Ovary (tissue), 3 donors: Measurements from ENCODE around the gene DNAH17.
"Not testable (repeated sequence)": the region's sequence is repeated elsewhere in the genome, so short reads cannot be mapped to it uniquely, and the experiment has no call there.

Source experiments
- EP300 ChIP-seq: sonication (generic); formaldehyde crosslinking; IDR thresholded peaks from one replicate; pipeline ENCODE4 v1.6.1; 2017; ENCODE audit warnings: antibody characterized with exemption
- POLR2A ChIP-seq: fragments of 450-650 bp; IDR thresholded peaks from one replicate; pipeline ENCODE4 v1.6.1; 2017; ENCODE audit warnings: antibody characterized with exemption, mild to moderate bottlenecking, moderate library complexity
- TF ChIP-seq, protein P1 (sequence below), 3 donors: fragments of 450-650 bp in 2 of 3; fragments of 200-600 bp in 1 of 3; IDR thresholded peaks; one replicate each; pipeline versions ENCODE4 v1.5.1 to v1.8.0; 2016 to 2022; ENCODE audit warnings: antibody characterized with exemption in 3 of 3, mild to moderate bottlenecking in 1 of 3
- donor health status: DM: no; HTN: no; CAD: no.

DNA sequence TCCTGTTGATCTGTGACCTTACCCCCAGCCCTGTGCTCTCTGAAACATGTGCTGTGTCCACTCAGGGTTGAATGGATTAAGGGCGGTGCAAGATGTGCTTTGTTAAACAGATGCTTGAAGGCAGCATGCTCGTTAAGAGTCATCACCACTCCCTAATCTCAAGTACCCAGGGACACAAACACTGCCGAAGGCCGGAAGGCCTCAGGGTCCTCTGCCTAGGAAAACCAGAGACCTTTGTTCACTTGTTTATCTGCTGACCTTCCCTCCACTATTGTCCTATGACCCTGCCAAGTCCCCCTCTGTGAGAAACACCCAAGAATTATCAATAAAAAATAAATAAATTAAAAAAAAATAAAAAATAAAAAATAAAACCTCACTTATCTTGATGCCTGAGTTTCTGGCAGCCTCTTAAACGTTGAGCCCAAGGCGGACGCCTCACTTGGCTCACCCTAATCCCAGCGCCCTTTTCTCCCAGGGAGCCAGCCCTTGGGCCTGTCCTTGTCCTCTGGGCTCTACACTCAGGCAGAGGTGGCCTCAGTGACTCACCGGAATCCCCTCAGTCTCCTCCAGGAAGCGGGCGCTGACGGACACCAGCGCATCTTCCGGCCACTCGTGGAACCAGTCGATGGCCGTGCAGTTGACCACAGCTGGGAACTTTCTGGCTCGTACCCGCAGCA, 110.9 kb downstream of the DNAH17 start:
- TF ChIP-seq, protein P1, sequence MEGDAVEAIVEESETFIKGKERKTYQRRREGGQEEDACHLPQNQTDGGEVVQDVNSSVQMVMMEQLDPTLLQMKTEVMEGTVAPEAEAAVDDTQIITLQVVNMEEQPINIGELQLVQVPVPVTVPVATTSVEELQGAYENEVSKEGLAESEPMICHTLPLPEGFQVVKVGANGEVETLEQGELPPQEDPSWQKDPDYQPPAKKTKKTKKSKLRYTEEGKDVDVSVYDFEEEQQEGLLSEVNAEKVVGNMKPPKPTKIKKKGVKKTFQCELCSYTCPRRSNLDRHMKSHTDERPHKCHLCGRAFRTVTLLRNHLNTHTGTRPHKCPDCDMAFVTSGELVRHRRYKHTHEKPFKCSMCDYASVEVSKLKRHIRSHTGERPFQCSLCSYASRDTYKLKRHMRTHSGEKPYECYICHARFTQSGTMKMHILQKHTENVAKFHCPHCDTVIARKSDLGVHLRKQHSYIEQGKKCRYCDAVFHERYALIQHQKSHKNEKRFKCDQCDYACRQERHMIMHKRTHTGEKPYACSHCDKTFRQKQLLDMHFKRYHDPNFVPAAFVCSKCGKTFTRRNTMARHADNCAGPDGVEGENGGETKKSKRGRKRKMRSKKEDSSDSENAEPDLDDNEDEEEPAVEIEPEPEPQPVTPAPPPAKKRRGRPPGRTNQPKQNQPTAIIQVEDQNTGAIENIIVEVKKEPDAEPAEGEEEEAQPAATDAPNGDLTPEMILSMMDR (IDR thresholded peaks at IDR 0.05) = not testable (repeated sequence)
- TF ChIP-seq EP300, POLR2A: not testable (repeated sequence)
